ENCODE data around the gene GOSR2. TPM values are rescaled to one million over a fixed set of nuclear protein-coding genes. Genes with fewer than 3 reads are reported as not detected.

The GOSR2 gene
- total and polyA plus RNA-seq, 9 of the 15 experiments (the other 6 are each of a cell fraction or from before 2014, with no cell fraction given), result 32.7 to 96.3 (median 48.9) TPM

DNA sequence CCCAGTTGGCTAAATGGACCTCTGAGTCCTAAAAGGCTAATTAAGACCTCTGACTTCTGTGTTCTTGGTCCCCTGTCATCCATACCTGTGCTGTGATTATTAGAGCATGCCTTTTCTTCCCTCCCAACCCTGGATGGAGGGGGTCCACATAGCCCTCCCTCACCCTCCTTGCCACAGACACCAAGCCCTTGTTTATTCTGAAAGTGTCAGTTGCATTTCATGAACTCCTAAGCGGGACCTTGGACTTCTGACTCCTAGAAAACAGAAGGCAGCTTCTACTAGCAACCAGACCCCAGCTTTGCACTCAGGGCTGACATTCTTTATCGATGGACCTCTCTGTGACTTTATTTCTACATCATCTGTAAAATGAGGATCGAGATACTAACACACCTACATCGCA, 33.4 kb upstream of the GOSR2 start:
- Histone ChIP-seq H3K4me1 (replicated peaks in 1 of 2; ENCODE audit: control insufficient read depth in 2 of 2, insufficient read depth in 2 of 2, low read length in 2 of 2) (peaks cover 11 to 19% of the 10 kb centered on the region in 2 experiments; a peak in 4 of 5 replicates), H3K4me3 (no peak overlapping the region), H2AFZ (ENCODE audit: low read depth, low read length) (no peak overlapping the region), H4K20me1 (replicated peaks; ENCODE audit: control insufficient read depth, insufficient read depth, low read length) (peaks cover 10% of the 10 kb centered on the region; the same call in 1 of the 2 replicates), H3K9ac (ENCODE audit: insufficient read depth in 1 of 2, low read depth in 2 of 2, low read length in 2 of 2) (no peak overlapping the region), H3K9me1 (ENCODE audit: control insufficient read depth, insufficient read depth, low read length) (no peaks in the 10 kb centered on the region), H3K36me3 (ENCODE audit: control insufficient read depth, insufficient read depth, low read length) (no peaks in the 10 kb centered on the region), H3K27me3 (ENCODE audit: control insufficient read depth in 2 of 2, insufficient read depth in 2 of 2, low read length in 2 of 2) (peaks cover 37 to 70% of the 10 kb centered on the region in 2 experiments), H3K79me2 (ENCODE audit: control insufficient read depth, insufficient read depth, low read length) (no peaks in the 10 kb centered on the region), H3K27ac (ENCODE audit: extremely low read depth, low read depth, low read length) (no peak overlapping the region), H3K9me3 (replicated peaks; ENCODE audit: control insufficient read depth, insufficient read depth, low read depth, low read length) (no peaks in the 10 kb centered on the region), H3K4me2 (ENCODE audit: insufficient read depth, low read length) (no peak overlapping the region)
- ATAC-seq (no peak), DNase-seq (ENCODE audit: extremely low read depth in 1 of 4, low spot score in 3 of 4) (no peak), FAIRE-seq (no peak)
- in situ Hi-C loops (cut with MboI) (no loop called here), intact Hi-C loops (cut with micrococcal nuclease) (no loop called here)
- POLR2A ChIA-PET, result interaction anchor here (1.1 to 1.2 kb wide), 2 partner anchors 12 to 13 kb away, joined by 6 to 7 read pairs; no protein-coding TSS in a partner anchor
- TF ChIP-seq SAFB2 (IDR thresholded peaks at IDR 0.05; ENCODE audit: borderline replicate concordance, low read depth, low read length, severe bottlenecking) (no peak), NR3C1 (CRISPR knock-in tag; IDR thresholded peaks at IDR 0.05) (no peak), L3MBTL2 (IDR thresholded peaks at IDR 0.05) (no peak), CBX8 (IDR thresholded peaks at IDR 0.05; ENCODE audit: borderline replicate concordance, extremely low read depth, low read depth, low read length, poor library complexity, severe bottlenecking) (no peak), PHF21A (IDR thresholded peaks at IDR 0.05; ENCODE audit: borderline replicate concordance, low read depth) (no peak), ZNF253 (CRISPR knock-in tag; conservative IDR thresholded peaks at IDR 0.05) (no peak), ERF (CRISPR knock-in tag; IDR thresholded peaks at IDR 0.05) (no peak), MAFK (IDR thresholded peaks at IDR 0.05; ENCODE audit: low read length) (no peak), NR4A1 (CRISPR knock-in tag; IDR thresholded peaks at IDR 0.05) (no peak), NR4A1 (tag; IDR thresholded peaks at IDR 0.05) (no peak), XRCC5 (IDR thresholded peaks at IDR 0.05; ENCODE audit: low read depth, low read length) (no peak), KDM4B (IDR thresholded peaks at IDR 0.05; ENCODE audit: borderline replicate concordance in 2 of 2, low read depth in 1 of 2) (no peak), FOXP1 (CRISPR knock-in tag; IDR thresholded peaks at IDR 0.05) (no peak), ZBTB7A (IDR thresholded peaks at IDR 0.05; ENCODE audit: borderline replicate concordance, control insufficient read depth, low read depth, low read length) (no peak)
- CTCF ChIA-PET (ENCODE audit: low intra/inter-chr PET ratio), result no interaction called here
- 3% methylated on average over 4 of the region's 4 CpGs for WGBS (ENCODE audit: insufficient coverage, low coverage, missing lambda C conversion rate)
- BruUV-seq (replicated peaks), result no TSS peak
